ENCODE measurements around the gene LRRFIP1.
"Not testable (repeated sequence)": the region's sequence is repeated elsewhere in the genome, so short reads cannot be mapped to it uniquely, and the experiment has no call there.

The LRRFIP1 gene

GRCh38 chr2:237744613-237745249 lies 117.3 kb downstream of the LRRFIP1 start:
- peak; percentile 67 to 71 for DNase-seq (ENCODE audit: low read depth in 2 of 2)

DNA sequence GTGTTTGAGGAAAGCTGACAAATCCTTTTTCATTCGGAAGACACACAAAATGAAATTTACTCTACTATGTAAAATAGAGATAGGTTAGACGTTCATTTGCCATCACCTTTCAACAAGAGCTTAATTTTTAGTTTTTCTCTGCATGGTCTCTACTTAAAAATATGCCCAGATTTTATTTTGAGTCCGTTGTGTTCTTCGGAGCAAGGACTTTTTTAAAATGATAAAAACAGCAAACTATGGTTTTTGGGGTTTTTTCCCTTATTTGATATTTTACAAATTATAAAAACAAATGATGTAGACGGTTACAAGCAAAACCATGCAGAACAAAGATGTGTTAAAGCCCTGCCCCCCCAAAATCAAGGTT lies 117.8 kb downstream of the LRRFIP1 start:
- DNase-seq (ENCODE audit: low read depth in 2 of 2): no peak

DNA sequence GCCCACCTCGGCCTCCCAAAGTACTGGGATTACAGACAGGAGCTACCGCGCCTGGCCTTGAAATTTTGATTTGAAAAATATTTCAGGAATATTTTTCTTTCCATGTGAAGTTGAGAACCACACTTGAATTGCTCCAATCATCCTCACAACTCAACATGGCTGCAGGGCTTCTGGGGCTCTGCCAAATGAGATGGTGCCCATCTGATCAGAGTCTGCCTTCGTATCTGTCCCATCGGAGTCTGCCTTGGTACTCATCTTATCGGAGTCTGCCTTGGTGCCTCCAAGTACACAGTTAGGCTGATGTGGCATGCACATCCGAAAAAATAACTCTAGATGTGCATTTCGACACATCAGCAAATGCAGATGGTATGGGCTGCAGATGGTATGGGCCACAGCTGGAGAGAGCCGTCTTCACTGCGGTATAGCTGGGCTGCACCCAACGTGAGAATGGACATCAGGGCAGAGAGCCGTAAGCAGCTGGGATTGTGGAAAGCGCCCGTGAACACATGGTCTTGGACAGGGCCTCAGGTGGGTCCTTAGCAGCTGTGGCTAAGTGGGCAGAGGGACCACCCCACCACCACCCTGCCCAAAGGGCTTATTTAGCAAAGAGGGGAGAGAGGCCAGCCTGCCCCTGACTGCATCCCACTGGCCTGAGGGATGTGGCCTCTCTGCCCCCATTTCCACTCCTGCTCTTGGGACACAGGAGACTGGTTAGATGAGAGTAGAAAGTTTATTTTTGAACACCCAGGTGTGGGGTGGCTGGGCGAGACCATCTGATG lies 119.1 kb downstream of the LRRFIP1 start:
- DNase-seq (ENCODE audit: low read depth in 2 of 2): no peak

- no peak for DNase-seq (ENCODE audit: low read depth in 2 of 2)
Observed at GRCh38 chr2:237747189-237747588, 119.8 kb downstream of the LRRFIP1 start.

DNA sequence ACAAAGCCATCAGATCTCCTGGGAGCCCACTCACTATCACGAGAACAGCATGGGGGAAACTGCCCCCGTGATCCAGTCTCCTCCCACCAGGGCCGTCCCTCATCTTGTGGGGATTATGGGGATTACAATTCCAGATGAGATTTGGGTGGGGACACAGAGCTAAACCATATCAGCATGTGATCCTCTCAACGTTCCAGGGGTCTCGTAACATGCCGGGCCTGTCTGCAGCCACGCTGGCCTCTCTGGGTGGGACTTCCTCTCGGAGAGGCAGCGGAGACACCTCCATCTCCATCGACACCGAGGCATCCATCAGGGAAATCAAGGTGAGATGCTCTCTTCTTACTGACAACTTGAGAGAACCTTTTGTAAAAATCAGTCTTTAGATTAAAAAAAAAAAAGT lies 121.6 kb downstream of the LRRFIP1 start:
- DNase-seq (ENCODE audit: low read depth in 2 of 2): no peak

DNA sequence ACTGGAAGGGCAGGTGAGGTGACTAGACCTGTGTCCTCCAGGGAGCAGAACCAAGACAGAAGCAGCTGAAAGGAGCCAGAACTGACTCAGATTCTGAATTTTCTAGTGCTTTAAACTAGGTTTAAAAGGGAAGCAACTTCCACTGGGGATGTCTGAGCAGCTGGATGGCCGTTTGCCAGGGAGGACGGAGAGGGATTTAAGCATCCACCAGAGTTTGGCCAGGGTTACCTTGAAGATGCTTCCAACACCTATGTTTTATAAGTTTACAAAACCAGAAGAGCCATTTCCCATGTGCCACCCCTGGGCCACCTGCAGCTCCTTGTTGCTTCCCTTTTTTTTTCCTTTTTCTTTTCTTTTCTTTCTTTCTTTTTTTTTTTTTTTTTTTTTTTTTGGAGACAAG lies 122.6 kb downstream of the LRRFIP1 start:
- DNase-seq (ENCODE audit: low read depth in 2 of 2): no peak

- not testable (repeated sequence) for DNase-seq (ENCODE audit: low read depth in 2 of 2)
Observed at GRCh38 chr2:237750441-237750840, 123.1 kb downstream of the LRRFIP1 start.

DNA sequence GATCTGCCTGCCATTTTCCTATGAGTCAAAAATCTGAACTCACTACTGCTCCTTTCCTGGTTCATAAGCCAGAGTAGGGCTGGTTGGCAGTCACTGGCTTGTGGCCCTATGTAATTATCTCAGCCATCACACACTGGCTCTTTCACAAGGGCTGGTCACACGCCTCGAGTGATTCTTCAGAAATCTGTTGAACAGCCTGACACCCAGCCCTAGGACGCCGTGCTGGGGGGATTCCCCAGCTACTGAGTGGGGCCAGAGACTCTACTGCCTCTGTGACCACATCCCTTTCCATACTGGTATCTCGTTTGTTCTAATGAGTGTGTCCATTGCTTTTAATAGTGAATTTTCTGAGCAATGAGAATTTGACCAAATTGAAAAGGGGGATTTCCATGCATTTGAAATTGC lies 125.4 kb downstream of the LRRFIP1 start:
- DNase-seq (ENCODE audit: low read depth in 2 of 2): peak in 1 of 2 donors; percentile 7

GRCh38 chr2:237754182-237754581 lies 126.8 kb downstream of the LRRFIP1 start:
- no peak for DNase-seq (ENCODE audit: low read depth in 2 of 2)

DNA sequence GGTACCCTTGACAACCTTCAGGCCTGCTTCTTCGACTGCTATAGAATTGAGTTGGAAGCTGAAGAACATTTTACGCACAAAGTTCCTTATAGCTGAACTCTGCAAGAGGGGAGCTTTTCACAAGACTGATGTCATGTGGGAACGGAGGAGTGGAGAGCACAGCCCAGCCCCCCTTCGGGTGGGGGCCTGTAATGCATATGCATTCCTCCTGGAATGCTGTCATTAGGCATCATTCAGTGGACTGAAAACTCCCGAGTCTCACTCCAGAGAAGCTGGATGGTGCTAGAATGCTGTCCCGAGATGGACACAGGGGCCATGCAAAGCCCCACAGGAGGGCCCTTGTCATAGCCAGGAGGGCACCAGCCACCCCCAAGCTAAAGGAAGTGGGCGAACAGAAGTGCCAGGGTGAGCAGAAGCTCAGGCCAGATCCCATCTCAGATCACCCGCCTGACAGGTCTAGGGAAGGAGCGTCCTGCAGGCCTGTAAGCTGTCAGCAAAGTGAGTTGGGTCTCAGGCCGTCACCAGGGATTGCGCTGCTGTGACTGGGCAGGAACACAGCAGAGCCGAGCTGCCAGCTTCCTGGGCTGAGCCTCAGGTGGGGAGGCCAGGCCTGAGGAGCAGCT lies 127.3 kb downstream of the LRRFIP1 start:
- DNase-seq (ENCODE audit: low read depth in 2 of 2): no peak

DNA sequence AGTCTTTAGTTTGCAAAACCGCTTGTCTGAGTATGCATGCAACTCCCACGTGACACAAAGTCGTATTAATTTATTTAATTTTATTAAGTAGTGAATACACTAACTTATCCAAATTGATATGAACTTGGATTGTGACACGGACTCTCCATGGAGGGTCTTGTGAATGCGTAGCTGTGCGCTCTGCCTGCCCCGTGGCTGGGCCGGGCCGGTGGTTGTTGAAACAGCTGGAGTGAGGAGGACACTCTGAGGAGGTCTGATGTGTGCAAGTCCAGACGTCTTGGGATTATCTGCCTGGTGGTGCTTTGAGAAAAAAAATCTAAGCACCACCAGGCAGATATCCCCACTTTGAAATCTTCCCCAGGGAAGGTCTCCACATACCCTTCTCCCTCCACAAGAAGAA lies 130.2 kb downstream of the LRRFIP1 start:
- DNase-seq (ENCODE audit: low read depth in 2 of 2): no peak

DNA sequence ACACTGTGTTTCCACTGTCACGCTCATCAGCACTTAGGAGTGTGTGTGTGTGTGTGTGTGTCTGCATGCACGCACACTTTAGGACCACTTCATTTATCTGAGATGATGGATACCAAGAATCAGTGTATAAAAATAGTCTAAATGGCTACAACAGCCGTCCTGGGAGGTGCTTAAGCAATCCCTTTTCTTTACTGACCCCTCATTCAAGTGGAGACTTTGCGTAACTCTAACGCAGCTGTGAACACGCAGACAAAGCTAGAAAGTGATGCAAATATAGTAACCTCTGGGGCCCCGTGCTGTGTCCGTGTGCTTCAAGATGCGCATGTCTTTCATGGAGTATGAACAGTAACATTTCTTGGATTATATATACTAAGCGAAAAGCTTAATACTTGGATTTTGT lies 130.8 kb downstream of the LRRFIP1 start:
- no peak for DNase-seq (ENCODE audit: low read depth in 2 of 2)

GRCh38 chr2:237759176-237759575 lies 131.8 kb downstream of the LRRFIP1 start:
- no peak for DNase-seq (ENCODE audit: low read depth in 2 of 2)

DNA sequence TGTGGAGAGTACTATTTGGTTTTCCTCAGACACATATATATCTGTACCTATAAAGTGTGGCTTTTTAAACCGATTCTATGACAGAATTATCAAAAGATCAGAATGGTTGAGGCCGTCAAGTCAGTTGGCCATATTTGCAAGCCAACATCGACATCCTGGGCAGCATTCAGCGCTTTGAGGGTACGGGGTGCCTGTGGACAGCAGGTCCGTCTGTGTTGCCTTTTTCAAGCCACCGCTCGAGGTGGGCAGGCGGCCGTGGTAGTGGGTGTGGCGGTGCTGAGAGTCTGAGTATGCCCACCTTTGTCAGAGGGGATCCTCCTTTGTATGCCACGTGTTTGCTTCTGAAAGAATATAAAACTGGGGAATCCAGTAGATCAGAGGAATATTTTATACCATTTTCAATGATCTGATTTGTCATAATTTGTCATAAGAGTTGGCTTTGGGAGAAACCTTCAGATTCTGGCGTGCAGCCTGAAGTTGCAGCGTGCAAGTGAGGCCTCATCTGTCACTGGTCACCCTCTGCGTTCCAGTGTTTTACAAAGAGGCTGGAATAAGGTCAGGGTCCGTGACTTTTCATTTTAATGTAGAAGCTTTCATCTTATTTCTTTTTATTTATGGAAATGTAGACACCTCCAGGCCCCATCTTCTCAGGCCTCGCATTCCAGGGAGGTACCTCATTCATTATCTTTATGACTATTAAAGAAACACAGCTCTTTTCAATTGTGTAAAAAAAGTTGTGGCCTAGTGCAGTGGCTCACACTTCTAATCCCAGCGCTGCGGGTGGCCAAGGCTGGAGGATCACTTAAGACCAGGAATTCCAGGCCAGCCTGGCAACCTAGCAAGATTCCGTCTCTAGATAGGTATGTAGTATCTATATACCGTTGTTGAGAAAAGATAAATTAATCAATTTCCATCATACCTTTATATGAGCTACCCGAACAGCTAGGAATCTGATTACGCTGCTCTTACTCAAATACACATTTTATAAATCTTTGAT lies 133.4 kb downstream of the LRRFIP1 start:
- DNase-seq (ENCODE audit: low read depth in 2 of 2): no peak

GRCh38 chr2:237762291-237763182 lies 135.2 kb downstream of the LRRFIP1 start:
- not testable (repeated sequence) for DNase-seq (ENCODE audit: low read depth in 2 of 2)

- no peak for DNase-seq (ENCODE audit: low read depth in 2 of 2)
Observed at GRCh38 chr2:237763812-237764211, 136.4 kb downstream of the LRRFIP1 start.

DNA sequence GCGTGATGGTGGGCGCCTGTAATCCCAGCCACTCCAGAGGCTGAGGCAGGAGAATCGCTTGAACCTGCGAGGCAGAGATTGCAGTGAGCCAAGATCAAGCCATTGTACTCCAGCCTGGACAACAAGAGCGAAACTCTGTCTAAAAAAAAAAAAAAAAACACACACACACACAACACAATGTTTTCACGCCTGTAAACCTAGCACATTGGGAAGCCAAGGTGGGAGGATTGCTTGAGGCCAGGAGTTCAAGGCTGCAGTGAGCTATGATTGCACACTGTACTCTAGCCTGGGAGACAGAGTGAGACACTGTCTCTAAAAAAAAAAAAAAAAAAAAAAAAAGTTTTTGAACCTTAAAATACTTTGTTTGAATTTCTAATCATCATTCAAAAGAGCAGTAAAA lies 137.7 kb downstream of the LRRFIP1 start:
- not testable (repeated sequence) for DNase-seq (ENCODE audit: low read depth in 2 of 2)

GRCh38 chr2:237765875-237766274 lies 138.5 kb downstream of the LRRFIP1 start:
- DNase-seq (ENCODE audit: low read depth in 2 of 2): no peak

GRCh38 chr2:237766340-237766739 lies 139.0 kb downstream of the LRRFIP1 start:
- no peak for DNase-seq (ENCODE audit: low read depth in 2 of 2)

GRCh38 chr2:237772513-237772912 lies 145.1 kb downstream of the LRRFIP1 start:
- no peak for DNase-seq (ENCODE audit: low read depth in 2 of 2)

DNA sequence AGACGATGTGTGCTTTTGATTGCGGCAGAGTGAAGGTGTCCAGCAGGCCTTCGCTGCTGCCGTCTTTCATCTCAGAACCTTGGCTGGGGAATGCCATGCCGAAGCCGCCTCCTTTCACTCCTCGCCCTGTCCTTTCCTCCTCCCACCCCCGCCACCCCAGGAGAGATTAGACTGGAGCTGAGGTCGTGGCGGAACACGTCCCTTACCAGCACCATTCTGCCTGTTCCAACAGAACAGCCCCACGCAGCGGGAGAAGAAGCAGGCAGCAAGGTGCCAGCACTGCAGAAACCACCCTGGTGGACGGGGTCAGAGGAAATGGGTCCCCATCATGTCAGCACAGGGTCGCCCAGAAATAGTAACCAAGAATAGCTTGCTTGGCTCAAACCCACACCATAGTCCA lies 146.4 kb downstream of the LRRFIP1 start:
- DNase-seq (ENCODE audit: low read depth in 2 of 2): no peak

Data from activated CD4-positive, alpha-beta T cell treated with anti-CD3 and anti-CD28 coated beads for 24 hours (primary cell).